AG09319 (cell line): Measurements from ENCODE around the gene TLCD3B.
A peak's percentile ranks its signal among the peaks of the same experiment; 100 is the strongest.

ENCODE experiments used
- DNase-seq: peaks from one replicate; pipeline ENCODE4 v3.0.0-alpha.2; 2010; ENCODE audit warnings: low read depth; ENCODE audit errors: extremely low read depth
- CTCF ChIP-seq: IDR thresholded peaks from 2 replicates; pipeline ENCODE4 v1.5.1; 2011; ENCODE audit warnings: low read depth, mild to moderate bottlenecking, inconsistent platforms, low read length, moderate library complexity

TLCD3B gene

GRCh38 chr16:30060346-30060745, 29.3 kb upstream of the TLCD3B start:
- TF ChIP-seq CTCF: no peak
- no peak for DNase-seq

- TF ChIP-seq CTCF: peak; percentile 46
- no peak for DNase-seq
Observed at GRCh38 chr16:30054959-30055553, 24.0 kb upstream of the TLCD3B start.

DNA sequence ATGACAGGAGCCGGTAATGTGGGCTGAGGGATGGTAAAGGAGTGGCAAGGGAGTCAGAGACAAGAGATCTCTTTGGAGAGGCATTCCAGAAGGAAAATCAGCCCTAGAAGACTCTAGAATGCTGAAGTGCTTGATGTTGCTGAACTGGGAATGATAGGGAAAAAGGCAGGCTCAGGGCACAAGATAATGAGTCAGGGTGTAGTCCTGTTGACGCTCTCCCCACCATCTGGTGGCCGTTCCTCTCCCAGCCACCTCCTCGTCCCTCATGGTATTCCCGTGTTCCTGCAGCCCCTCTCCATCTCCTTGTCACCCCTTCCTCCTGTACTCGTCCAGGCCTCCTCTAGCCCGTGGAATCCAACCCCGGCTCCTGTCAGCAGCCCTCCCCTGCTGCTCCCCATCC, 23.4 kb upstream of the TLCD3B start:
- TF ChIP-seq CTCF: no peak
- DNase-seq: no peak

GRCh38 chr16:30053376-30054015, 22.4 kb upstream of the TLCD3B start:
- no peak for TF ChIP-seq CTCF
- DNase-seq: no peak

- no peak for TF ChIP-seq CTCF
- DNase-seq: peak; percentile 75
Observed at GRCh38 chr16:30052671-30053372, 21.8 kb upstream of the TLCD3B start.

GRCh38 chr16:30051518-30051917, 20.4 kb upstream of the TLCD3B start:
- TF ChIP-seq CTCF: no peak
- no peak for DNase-seq

DNA sequence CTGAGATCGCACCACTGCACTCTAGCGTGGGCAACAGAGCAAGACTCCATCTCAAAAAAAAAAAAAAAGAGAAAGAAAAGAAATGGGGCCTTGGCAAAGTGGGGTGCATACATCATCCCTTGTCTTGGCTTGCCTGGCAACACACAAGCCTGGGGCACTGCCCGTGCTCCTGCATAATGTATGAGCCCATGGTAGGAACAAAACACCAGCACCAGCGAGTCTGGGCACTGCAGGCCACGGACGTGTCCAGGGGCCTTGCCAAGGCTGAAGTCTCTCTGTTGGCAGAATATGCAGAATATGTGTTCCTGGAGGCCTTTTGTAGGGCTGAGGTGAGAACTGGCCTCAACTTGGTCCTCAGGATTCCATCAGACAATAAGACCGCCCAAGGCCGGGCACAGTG, 18.8 kb upstream of the TLCD3B start:
- DNase-seq: no peak
- no peak for TF ChIP-seq CTCF
